Measurements from ENCODE around the gene PCLO.

PCLO gene

DNA sequence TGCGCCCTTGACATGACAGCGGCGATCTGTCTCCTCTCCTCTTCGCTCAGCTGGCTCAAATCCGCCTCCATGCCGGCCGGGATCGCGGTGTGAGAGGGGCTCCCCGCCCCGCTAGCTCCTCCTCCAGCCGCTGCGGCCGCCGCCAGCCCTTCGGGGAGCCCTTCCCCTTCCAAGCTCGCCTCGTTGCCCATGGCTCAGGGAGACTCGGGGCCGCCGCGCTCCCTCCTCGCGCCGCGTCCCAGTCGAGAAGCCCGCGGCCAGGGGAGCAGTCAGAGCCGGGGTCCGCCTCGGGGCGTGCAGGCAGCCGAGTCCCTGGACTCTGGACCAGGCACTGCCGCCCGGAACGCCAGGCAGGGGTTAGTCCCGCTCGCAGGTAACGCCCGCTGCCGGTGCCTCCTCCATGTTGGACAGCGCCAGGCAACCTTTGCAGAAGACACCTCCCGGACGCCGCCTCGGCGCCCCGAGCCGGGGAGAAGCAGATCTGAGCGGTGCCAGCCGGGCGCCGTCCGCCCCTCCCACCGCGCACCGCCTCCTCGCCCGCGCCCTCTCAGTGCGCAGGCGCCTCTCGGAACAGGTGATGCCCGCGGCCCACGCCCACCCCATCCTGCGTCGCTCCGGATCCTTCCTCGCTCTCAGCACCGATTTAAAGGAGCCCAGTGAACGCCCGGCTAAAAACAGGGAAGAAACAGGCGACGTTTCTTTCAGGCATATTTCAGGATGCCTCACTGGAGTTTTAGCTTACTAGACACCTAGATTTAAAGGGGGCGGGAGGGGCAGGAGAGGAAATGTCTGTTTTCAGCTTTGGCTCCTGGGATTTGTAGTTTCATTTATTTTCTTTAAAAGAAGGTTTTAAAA is at the start of gene PCLO:
PCLO (minus strand) TSS at position 483 of the 855 bp plus-strand sequence; CDS start at position 191, 292 bp downstream.
- TF ChIP-seq, protein P1, sequence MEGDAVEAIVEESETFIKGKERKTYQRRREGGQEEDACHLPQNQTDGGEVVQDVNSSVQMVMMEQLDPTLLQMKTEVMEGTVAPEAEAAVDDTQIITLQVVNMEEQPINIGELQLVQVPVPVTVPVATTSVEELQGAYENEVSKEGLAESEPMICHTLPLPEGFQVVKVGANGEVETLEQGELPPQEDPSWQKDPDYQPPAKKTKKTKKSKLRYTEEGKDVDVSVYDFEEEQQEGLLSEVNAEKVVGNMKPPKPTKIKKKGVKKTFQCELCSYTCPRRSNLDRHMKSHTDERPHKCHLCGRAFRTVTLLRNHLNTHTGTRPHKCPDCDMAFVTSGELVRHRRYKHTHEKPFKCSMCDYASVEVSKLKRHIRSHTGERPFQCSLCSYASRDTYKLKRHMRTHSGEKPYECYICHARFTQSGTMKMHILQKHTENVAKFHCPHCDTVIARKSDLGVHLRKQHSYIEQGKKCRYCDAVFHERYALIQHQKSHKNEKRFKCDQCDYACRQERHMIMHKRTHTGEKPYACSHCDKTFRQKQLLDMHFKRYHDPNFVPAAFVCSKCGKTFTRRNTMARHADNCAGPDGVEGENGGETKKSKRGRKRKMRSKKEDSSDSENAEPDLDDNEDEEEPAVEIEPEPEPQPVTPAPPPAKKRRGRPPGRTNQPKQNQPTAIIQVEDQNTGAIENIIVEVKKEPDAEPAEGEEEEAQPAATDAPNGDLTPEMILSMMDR (IDR thresholded peaks at IDR 0.05; ENCODE audit: control insufficient read depth, extremely low read depth, insufficient read depth), result 0 out of 2 replicates have a peak, but pooled peaks have one; percentile 3
- DNase-seq (ENCODE audit: low read depth), result peak; percentile 82
- peak within 1 kb of the TSS; percentile 72 for H3K4me3 ChIP-seq (ENCODE audit: low read depth, low read length)

- no peak for DNase-seq (ENCODE audit: low read depth)
- no peak overlapping the region for H3K4me3 ChIP-seq (ENCODE audit: low read depth, low read length)
- TF ChIP-seq, protein P1 (IDR thresholded peaks at IDR 0.05; ENCODE audit: control insufficient read depth, extremely low read depth, insufficient read depth), result no peak
Measured at GRCh38 chr7:83211685-83212084, 49.0 kb upstream of the PCLO start.

DNA sequence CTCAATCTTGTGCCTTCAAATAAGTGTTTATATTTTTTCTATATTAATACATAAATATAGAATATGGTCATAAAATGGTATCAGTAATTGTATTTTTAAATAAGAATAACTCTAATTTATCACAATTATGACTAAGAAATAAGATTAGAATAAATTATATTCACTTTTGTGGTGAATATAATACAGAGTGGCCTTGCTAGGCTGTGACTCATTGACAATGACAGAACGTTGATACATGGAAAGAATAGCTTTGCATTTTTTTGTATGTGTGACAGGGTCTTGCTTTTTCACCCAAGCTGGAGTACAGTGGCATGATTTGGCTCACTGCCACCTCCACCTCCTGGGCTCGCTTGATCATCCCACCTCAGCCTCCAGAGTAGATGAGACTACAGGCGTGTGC is 47.8 kb upstream of the PCLO start:
- TF ChIP-seq, protein P1 (IDR thresholded peaks at IDR 0.05; ENCODE audit: control insufficient read depth, extremely low read depth, insufficient read depth), result no peak
- no peak overlapping the region for H3K4me3 ChIP-seq (ENCODE audit: low read depth, low read length)
- DNase-seq (ENCODE audit: low read depth), result no peak

DNA sequence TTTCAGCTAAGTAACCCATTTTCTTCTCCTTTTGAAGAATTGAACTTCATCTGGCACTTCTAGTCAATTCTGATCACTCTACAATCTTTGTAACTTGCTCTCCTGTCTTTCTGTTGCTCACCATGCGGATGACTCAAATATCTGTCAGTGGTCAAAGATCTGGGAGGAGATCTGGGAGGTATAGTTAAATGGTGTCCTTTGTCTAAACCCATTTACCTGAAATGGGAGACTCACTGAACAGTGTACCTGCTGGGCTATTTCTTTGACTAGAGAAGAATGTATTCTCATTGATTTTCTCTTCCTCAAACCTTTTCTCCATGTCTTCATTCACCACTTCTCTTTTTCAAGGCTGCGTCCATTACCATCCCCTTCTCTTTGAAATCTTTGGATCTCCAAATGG is 42.0 kb upstream of the PCLO start:
- DNase-seq (ENCODE audit: low read depth), result no peak
- no peak overlapping the region for H3K4me3 ChIP-seq (ENCODE audit: low read depth, low read length)
- TF ChIP-seq, protein P1 (IDR thresholded peaks at IDR 0.05; ENCODE audit: control insufficient read depth, extremely low read depth, insufficient read depth), result no peak

GRCh38 chr7:83201355-83201754 is 38.7 kb upstream of the PCLO start:
- no peak for DNase-seq (ENCODE audit: low read depth)
- TF ChIP-seq, protein P1 (IDR thresholded peaks at IDR 0.05; ENCODE audit: control insufficient read depth, extremely low read depth, insufficient read depth), result no peak
- no peak overlapping the region for H3K4me3 ChIP-seq (ENCODE audit: low read depth, low read length)

DNA sequence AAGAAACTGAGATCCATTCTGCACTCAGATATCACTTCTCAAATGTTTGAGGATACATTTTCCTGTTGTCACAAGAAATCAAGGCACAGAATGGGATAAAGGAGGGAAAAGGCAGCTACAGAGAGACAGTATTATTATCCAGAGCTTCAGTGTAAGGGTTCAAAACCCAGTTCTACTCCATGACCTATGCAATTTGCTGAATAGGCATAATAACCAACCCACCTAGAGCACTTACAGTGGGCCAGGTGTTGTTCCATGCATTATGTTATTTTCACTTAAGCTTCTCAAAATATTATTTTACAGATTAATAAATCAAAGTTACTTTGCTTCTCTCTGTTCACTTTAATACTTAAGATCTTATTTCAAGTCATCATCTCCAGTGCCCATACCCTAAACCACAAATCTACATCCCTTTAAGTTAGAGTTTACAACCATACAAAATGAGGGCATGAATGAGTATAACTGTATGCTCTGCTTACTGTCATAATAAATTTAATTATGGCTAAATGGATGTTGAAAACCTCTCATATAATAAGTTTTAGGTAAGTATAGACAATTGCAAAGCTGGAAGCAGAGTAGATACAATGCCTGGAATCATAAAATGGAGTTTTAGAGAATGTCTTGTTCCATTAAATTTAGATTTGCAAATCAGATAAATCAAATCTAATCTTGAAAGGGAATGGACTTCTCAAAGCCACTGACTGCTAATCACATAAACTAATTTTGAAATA is 28.1 kb upstream of the PCLO start:
- H3K4me3 ChIP-seq (ENCODE audit: low read depth, low read length), result no peak overlapping the region
- no peak for DNase-seq (ENCODE audit: low read depth)
- TF ChIP-seq, protein P1 (IDR thresholded peaks at IDR 0.05; ENCODE audit: control insufficient read depth, extremely low read depth, insufficient read depth), result no peak
